IPS-11a (cell line): Measurements from ENCODE around the gene ATP6V0E2.
"Not testable (repeated sequence)": the region's sequence is repeated elsewhere in the genome, so short reads cannot be mapped to it uniquely, and the experiment has no call there.

Source experiments
- H3K4me3 ChIP-seq: one replicate; pipeline ENCODE4 v1.5.1; 2013; ENCODE audit warnings: low read depth, low read length, control low read depth

Gene ATP6V0E2

GRCh38 chr7:149873074-149873969, at the start of gene ATP6V0E2:
Gene ATP6V0E2 (plus strand): TSS chr7:149873969. CDS start chr7:149874066, 97 bp downstream.
- peak within 1 kb of the TSS; percentile 63 for H3K4me3 ChIP-seq

GRCh38 chr7:149824301-149824741, 49.4 kb upstream of the ATP6V0E2 start:
- no peak overlapping the region for H3K4me3 ChIP-seq

DNA sequence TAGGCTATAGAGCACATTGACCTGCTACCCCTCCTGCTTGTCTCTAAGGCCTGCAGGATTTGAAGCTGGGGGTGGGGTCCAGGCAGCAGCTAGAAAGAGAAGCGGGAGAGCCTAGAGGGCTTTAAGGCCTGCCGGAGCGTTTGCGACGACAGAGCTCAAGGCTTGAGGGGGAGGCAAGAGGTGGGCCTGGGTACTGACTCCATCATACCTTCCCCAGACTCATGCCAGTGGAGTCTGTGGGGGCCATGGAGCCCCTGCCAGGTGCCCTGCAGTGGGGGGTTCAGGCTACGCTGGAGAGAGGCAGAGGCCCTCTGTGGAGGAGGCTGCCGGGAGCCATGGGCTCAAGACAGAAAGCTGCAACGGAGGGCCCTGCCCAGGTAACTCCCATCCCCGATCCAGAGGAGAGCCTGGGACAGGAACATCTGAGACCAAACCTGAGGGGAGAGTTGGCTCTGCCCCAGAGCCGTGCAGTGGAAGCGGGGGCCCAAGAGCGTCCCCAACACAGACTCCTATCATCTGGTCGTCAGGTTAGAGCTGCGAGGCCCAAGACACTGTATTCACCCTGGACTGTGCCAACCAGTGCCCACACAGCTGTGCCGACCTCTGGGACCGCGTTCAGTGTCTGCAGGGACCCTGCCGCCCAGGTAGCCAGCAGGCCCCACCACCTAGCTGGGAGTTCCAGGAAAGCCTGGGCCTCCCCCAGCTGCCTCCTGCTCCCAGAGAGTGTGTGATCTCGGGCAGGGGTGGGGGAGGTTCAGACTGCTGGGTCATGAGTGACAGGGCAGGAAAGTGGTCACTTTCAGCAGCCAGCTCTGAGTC, 48.8 kb upstream of the ATP6V0E2 start:
- H3K4me3 ChIP-seq: no peak overlapping the region

DNA sequence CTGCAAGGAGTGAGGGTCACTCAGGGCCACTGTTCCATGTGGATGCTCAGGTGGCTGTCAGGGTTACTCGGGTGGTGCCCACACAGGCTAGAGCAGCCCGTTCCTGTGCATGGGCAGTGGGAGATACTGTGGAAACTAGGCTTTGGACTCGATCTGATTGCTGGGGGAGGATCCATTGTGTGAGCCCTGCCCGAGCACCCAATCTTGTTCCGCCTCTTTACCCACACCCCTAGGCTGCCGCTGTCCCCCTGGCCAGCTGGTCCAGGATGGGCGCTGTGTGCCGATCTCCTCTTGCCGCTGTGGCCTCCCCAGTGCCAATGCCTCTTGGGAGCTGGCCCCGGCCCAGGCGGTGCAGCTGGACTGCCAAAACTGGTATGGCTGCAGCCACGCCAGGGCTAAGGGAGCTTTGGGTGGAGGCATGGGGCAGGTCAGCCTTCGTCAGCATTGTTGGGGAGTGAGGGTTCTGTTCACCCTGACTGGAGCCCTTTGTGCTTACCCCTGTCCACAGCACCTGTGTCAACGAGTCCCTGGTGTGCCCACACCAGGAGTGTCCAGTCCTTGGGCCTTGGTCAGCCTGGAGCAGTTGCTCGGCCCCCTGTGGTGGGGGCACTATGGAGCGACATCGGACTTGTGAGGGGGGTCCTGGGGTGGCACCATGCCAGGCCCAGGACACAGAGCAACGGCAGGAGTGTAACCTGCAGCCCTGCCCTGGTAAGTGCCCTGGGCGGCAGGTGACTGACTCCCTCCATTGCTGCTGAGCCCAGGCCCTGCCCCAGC, 48.0 kb upstream of the ATP6V0E2 start:
- H3K4me3 ChIP-seq: no peak overlapping the region

GRCh38 chr7:149826344-149827088, 47.3 kb upstream of the ATP6V0E2 start:
- no peak overlapping the region for H3K4me3 ChIP-seq

DNA sequence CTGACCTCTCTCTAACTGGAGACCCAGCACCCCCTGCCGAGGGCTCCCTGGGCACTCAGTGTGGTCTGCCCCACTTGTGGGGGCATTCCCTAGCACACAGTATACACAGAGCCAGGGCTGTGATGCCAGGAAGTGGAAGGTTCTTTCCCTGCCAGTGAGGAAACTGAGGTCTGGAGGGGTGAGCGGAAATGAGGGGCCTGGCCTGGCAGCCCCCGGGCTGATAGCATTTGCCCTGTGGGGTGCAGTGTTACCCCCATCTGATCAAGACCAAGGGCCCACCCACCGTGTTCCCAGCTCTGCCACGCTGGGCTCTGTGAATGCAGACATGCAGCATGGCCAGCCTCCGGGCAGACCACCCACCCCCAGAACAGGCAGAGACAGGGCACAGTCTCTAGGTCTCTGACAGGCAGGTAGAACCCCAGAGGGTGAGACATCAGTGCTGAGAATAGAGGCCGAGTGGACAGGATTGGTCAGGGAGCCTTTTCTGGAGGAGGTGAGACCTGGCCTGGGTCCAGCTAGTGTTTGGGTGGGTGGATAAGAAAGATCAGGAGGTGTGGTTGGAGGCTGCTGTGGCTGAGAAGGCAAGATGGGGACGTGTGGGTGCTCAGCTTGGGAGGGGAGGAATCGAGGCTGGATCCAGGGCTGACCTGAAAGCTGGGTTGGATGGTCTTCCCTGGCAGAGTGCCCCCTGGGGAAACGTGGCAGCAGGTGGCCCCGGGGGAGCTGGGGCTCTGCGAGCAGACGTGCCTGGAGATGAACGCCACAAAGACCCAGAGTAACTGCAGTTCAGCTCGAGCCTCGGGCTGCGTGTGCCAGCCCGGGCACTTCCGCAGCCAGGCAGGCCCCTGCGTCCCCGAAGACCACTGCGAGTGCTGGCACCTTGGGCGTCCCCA, 46.4 kb upstream of the ATP6V0E2 start:
- no peak overlapping the region for H3K4me3 ChIP-seq

DNA sequence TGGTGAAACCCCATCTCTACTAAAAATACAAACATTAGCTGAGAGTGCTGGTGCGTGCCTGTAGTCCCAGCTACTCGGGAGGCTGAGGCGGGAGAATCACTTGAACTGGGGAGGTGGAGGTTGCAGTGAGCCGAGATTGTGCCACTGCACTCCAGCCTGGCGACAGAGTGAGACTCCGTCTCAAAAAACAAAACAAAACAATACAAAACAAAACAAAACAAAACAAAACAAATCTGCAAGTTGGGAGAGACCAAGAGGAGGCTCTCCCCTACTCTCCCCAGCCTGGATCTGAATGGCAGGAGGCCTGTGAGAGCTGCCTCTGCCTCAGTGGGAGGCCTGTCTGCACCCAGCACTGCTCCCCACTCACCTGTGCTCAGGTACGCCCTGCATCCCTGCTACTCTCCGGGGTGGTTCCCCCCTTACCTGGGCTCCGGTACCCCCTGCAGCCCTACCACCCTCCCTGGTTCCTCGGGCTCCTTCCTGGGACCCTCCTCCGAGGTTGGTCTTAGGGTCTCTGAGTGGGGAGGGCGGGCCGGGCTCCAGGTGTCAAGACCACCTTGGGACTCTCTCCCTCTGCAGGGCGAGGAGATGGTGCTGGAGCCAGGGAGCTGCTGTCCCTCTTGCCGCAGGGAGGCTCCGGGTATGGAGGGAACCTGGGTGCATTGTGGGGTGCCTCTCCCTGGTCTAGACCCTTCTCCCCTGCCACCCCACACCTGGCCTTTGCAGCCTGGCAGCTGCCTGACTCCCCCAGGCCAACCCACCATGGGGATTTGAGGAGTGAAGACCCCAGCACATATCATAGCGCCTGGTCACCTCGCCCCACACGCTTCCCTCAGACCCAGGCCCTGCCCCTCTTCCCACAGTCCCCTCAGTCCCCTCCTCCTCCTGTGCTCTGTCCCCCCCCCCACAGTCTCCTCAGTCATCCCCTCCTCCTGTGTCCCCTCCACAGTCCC, 45.1 kb upstream of the ATP6V0E2 start:
- H3K4me3 ChIP-seq: no peak overlapping the region

DNA sequence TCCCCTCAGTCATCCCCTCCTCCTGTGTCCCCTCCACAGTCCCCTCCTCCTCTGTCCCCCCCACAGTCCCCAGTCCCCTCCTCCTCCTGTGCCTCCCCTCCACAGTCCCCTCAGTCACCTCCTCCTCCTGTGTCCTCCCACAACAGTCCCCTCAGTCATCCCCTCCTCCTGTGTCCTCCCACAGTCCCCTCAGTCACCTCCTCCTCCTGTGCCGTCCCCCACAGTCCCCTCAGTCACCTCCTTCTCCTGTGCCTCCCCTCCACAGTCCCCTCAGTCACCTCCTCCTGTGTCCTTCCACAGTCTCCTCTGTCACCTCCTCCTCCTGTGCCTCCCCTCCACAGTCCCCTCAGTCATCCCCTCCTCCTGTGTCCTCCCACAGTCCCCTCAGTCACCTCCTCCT, 43.2 kb upstream of the ATP6V0E2 start:
- not testable (repeated sequence) for H3K4me3 ChIP-seq

GRCh38 chr7:149830997-149831740, 42.6 kb upstream of the ATP6V0E2 start:
- no peak overlapping the region for H3K4me3 ChIP-seq

GRCh38 chr7:149831741-149832219, 42.0 kb upstream of the ATP6V0E2 start:
- H3K4me3 ChIP-seq: no peak overlapping the region

DNA sequence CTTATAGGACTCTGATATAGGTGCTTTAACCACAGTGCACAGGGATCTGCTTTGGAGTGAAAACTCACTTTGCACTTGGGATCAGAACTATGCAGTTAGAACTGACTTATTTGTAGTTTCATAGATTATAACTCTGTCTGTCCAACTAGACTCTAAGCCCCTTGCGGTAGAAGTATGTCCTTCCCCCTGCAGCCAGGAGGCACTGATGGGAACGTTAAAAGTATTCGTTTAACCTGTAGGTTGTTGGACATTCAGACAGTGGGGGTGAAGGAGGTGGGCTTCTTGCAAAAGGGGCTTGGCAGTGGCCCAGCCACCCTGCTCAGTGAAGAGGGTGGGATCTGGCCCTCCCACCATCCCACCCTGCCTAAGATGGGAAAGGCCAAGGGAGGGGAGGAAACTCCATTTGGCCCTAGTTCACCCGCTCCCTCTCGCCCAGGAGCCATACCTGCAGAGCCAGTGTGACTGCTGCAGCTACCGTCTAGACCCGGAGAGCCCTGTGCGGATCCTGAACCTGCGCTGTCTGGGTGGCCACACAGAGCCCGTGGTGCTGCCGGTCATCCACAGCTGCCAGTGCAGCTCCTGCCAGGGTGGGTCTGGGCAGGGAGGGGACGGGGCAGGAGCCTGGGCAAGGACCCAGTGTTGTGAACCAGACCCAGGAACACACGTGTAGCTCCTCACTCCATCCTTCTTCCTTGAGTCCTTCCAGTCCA, 41.3 kb upstream of the ATP6V0E2 start:
- H3K4me3 ChIP-seq: no peak overlapping the region

DNA sequence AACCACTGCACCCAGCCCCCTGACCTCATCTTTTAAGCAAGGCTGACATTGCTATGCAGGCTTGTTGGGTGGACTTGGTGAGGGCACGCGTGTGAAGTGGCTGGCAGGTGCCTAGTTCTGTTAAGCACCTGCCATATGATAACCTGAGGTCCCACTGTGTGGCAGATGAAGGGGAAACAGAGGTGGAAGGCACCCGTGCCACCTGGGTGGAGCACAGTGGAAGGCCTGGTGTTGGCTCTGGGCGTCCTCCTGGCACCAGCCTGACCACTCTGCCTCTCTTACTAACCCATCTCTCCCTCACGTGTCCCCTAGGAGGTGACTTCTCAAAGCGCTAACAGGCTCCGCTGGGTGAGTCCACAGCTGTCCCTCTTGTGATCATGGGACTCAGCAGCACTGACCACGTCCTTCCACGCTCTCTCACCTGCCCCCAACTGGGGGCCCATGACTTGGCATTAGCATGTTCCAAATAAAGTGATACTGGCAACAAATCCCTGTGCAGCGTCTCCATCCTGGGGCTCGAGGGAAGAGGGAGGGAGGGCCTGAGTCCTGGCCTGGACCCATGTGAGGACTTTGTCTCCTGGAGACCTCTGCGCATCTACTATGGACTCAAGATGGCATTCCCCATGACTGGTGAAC, 40.2 kb upstream of the ATP6V0E2 start:
- H3K4me3 ChIP-seq: no peak overlapping the region

GRCh38 chr7:149834601-149835000, 39.2 kb upstream of the ATP6V0E2 start:
- H3K4me3 ChIP-seq: no peak overlapping the region

DNA sequence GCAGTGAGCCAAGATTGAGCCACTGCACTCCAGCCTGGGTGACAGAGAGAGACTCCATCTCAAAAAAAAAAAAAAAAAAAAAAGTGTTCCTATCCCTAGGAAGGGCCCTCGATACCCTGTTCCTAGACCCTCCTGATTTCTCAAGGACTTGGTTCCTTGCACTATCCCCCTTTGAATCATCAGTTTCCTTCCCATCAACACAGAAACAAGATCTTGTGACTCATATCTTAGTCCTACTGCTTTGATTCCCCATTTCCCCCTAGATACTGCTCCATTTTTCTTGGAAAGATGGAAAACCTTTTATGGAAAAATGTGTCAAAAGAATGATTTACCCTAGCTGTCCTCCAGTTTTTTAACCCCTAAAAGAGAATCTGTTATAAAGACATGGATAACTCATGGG, 37.3 kb upstream of the ATP6V0E2 start:
- no peak overlapping the region for H3K4me3 ChIP-seq

DNA sequence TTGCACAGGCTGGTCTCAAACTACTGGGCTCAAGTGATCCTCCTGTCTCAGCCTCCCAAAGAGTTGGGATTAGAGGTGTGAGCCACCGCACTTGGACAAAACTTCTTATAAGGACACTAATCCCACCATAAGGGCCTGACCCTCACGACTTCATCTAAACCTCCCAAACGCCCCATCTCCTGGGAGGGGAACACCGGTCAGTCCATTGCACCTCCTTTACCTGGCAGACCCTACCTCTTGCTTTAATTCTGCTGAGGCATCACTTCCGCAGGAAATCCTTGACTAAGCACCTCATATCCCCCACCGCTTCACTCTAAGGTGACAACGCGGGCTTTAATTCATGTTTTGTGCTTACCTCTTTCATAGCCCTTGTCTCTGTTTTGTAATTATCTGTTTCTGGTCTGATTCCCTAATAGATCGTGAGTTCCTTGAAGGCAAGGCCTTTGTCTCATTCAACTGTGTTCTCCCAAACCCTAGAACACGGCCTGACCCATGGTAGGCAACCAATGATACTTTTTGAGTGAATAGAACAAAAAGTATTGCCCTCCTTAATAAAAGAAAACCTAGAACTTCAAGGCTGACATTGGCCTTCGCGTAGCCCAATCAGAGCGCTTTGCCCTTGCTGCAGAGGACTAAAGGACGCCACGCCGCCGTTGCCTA, 36.1 kb upstream of the ATP6V0E2 start:
- no peak overlapping the region for H3K4me3 ChIP-seq
